ENCODE measurements around the gene PALD1. TPM values are rescaled to one million over a fixed set of nuclear protein-coding genes. Genes with fewer than 3 reads are reported as not detected.

The PALD1 gene
- total RNA-seq, 4 donors from 2014 or later: 6.2 to 12.1 (median 7.7) TPM

DNA sequence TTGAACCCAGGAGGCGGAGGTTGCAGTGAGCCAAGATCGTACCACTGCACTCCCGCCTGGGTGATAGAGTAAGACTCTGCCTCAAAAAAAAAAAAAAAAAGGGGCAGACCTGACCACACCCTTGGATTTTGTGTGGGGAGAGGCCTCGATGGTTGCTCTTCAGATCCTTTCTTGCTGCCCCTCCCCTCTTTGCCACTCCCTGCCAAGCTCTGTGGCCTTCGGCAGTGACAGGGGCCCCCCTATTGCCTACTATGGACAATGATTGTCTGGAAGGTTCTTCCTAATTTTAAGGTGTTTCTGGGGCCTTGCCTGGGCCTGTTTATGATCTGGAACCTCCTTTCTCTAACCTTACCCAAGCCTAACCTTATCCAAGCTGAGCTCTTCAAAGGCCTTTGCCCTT is 123.2 kb downstream of the PALD1 start:
- DNase-seq (ENCODE audit: low spot score in 2 of 2): no peak
- 53% methylated on average over 2 of the region's 5 CpGs for WGBS
- Histone ChIP-seq H3K4me1 (no peaks in the 10 kb centered on the region), H3K9me3 (no peaks in the 10 kb centered on the region), H3K36me3 (no peaks in the 10 kb centered on the region), H3K4me3 (no peak overlapping the region), H3K27me3 (no peaks in the 10 kb centered on the region), H3K27ac (no peak overlapping the region)
- TF ChIP-seq EP300 (IDR thresholded peaks at IDR 0.05) (no peak), POLR2AphosphoS5 (IDR thresholded peaks at IDR 0.05) (no peak), POLR2A (IDR thresholded peaks at IDR 0.05) (no peak)

DNA sequence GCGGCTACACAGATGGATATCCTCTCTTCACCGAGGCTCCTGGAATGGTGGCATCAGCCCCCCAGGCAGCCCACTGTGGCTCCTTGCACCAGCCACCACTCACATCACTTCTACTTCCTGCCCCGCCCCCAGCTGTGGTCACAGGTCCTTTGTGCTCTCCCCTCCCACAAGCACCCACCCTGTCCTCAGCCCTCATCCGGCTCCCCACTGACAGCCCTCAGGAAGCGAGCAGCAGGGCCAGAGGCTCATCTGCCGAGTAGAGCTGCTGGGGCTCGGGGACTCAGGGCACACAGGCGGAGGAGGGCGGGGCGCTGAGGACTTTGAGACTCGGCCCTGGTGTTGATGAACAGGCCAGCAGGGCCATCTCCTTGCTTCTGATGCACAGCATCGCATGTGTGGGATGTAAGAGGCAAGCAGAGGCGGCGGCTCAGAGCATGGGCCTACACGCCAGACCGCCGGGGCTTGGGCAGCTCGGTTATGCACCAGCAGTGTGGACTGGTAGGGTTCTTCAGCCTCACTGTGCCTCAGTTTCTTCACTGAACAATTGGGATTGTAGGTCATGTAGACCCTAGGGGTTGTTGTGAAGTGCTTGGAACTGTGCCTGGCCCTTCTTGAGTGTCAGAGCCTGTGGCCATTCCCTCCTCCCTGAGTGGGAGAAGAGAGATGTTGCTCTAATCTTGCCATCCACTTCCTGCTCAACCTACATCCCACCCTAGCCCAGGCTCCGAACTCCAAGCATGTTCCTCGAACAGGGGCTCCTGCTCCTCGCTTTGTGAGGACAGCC is 124.3 kb downstream of the PALD1 start, which contains the start of gene PRF1:
Gene PRF1, minus strand, starts transcription at position 77 of the 784 bp plus-strand sequence. CDS start 1,839 bp downstream, outside the sequence.
- H3K4me3 ChIP-seq: no peak within 1 kb of the TSS
- H3K4me1 ChIP-seq: no peaks in the 10 kb centered on the region
- 96% methylated on average over 12 of the region's 21 CpGs for WGBS
- H3K36me3 ChIP-seq: no peaks in the 10 kb centered on the region
- no peak for TF ChIP-seq EP300 (IDR thresholded peaks at IDR 0.05)
- no peak for TF ChIP-seq POLR2AphosphoS5 (IDR thresholded peaks at IDR 0.05)
- TF ChIP-seq, protein P1, sequence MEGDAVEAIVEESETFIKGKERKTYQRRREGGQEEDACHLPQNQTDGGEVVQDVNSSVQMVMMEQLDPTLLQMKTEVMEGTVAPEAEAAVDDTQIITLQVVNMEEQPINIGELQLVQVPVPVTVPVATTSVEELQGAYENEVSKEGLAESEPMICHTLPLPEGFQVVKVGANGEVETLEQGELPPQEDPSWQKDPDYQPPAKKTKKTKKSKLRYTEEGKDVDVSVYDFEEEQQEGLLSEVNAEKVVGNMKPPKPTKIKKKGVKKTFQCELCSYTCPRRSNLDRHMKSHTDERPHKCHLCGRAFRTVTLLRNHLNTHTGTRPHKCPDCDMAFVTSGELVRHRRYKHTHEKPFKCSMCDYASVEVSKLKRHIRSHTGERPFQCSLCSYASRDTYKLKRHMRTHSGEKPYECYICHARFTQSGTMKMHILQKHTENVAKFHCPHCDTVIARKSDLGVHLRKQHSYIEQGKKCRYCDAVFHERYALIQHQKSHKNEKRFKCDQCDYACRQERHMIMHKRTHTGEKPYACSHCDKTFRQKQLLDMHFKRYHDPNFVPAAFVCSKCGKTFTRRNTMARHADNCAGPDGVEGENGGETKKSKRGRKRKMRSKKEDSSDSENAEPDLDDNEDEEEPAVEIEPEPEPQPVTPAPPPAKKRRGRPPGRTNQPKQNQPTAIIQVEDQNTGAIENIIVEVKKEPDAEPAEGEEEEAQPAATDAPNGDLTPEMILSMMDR (IDR thresholded peaks at IDR 0.05): no peak
- no peak for TF ChIP-seq POLR2A (IDR thresholded peaks at IDR 0.05)
- no peaks in the 10 kb centered on the region for H3K27me3 ChIP-seq
- no peak for DNase-seq (ENCODE audit: low spot score in 2 of 2)
- no peak within 1 kb of the TSS for H3K27ac ChIP-seq
- no peaks in the 10 kb centered on the region for H3K9me3 ChIP-seq

DNA sequence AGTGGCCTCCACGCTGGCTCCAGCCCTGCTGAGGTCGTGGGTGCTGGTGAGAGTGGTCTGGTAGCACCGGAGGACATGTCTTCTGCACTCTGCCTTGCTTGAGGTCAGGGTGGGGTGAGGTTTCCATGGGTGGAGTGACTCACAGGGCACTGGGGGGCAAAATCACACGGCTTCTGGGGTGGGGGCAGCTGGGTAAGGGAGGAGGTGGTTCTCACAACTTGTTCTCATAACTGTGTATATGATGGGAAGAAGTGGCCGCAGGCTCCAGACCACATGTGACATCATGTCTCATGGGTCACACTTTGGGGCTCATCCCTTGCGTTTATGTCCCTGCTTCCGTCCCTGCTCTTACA is 124.9 kb downstream of the PALD1 start:
- Histone ChIP-seq H3K4me3 (no peak overlapping the region), H3K27ac (no peak overlapping the region), H3K36me3 (no peaks in the 10 kb centered on the region), H3K27me3 (no peaks in the 10 kb centered on the region), H3K4me1 (no peaks in the 10 kb centered on the region), H3K9me3 (no peaks in the 10 kb centered on the region)
- TF ChIP-seq EP300 (IDR thresholded peaks at IDR 0.05) (no peak), POLR2A (IDR thresholded peaks at IDR 0.05) (no peak), POLR2AphosphoS5 (IDR thresholded peaks at IDR 0.05) (no peak)
- TF ChIP-seq, protein P1 (IDR thresholded peaks at IDR 0.05): no peak
- 81% methylated on average over 4 of the region's 7 CpGs for WGBS
- DNase-seq (ENCODE audit: low spot score in 2 of 2): no peak

DNA sequence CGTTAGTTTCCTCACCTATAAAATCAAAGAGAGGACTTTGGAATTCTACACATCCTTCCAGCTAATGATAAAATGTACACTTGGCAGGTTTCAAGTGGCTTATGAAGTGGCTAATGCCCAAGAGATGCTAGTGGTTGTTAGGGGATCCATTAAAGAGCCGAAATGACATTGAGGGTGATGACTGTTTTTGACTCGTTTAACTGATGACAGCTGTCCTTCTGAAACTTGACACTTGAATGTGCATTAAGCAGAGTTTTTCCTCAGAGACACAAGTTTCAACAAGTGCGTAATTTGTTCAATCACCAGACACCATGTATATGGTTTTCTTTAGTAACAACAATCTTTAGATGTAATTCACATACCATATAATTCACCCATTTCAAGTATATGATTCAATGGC is 125.5 kb downstream of the PALD1 start:
- H3K4me3 ChIP-seq: no peak overlapping the region
- WGBS: 72% methylated on average over 4 of the region's 4 CpGs
- H3K27me3 ChIP-seq: no peaks in the 10 kb centered on the region
- H3K9me3 ChIP-seq: no peaks in the 10 kb centered on the region
- no peak for DNase-seq (ENCODE audit: low spot score in 2 of 2)
- no peaks in the 10 kb centered on the region for H3K36me3 ChIP-seq
- no peak overlapping the region for H3K27ac ChIP-seq
- H3K4me1 ChIP-seq: no peaks in the 10 kb centered on the region
- TF ChIP-seq, protein P1 (IDR thresholded peaks at IDR 0.05): no peak
- TF ChIP-seq EP300 (IDR thresholded peaks at IDR 0.05) (no peak), POLR2A (IDR thresholded peaks at IDR 0.05) (no peak), POLR2AphosphoS5 (IDR thresholded peaks at IDR 0.05) (no peak)

DNA sequence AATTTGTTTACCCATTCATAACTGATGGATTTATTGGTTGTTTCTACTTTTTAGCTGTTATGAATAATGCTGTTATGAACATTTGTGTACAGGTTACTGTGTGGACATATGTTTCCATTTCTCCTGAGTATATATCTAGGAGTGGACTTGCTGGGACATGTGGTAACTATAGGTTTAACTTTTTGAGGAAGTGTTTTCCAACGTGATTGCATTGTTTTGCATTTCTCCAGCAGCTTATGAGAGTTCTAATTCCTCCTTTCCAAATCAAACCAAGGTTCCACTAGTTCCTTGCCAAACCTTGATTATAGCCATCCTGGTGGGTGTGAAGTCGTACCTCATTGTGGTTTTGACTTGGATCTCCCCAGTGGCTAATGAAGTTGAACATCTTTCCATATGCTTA is 126.6 kb downstream of the PALD1 start:
- no peak overlapping the region for H3K4me3 ChIP-seq
- H3K27ac ChIP-seq: no peak overlapping the region
- H3K9me3 ChIP-seq: no peaks in the 10 kb centered on the region
- H3K27me3 ChIP-seq: no peaks in the 10 kb centered on the region
- DNase-seq (ENCODE audit: low spot score in 2 of 2): no peak
- WGBS: 55% methylated on average over 2 of the region's 2 CpGs
- TF ChIP-seq, protein P1 (IDR thresholded peaks at IDR 0.05): no peak
- TF ChIP-seq POLR2A (IDR thresholded peaks at IDR 0.05): no peak
- TF ChIP-seq POLR2AphosphoS5 (IDR thresholded peaks at IDR 0.05): no peak
- TF ChIP-seq EP300 (IDR thresholded peaks at IDR 0.05): no peak
- no peaks in the 10 kb centered on the region for H3K4me1 ChIP-seq
- no peaks in the 10 kb centered on the region for H3K36me3 ChIP-seq

All from suprapubic skin (tissue), 4 donors.